PC-9 (cell line): ENCODE measurements around the gene KIF14. TPM values are rescaled to one million over a fixed set of nuclear protein-coding genes. Genes with fewer than 3 reads are reported as not detected.
"Not testable (repeated sequence)": the region's sequence is repeated elsewhere in the genome, so short reads cannot be mapped to it uniquely, and the experiment has no call there.

Experiments used
- BruUV-seq: library from RNA; stranded (reverse); fragments of 400-500 nt; replicated peaks from 2 replicates; lab custom pipeline; 2021; lab: Mats Ljungman, UMichigan
- CTCF ChIA-PET: fragments of 300-600 bp; sonication (Branson Sonifier 250); formaldehyde crosslinking; loops from one replicate; lab custom pipeline; 2022; ENCODE audit warnings: antibody characterized with exemption; lab: Charles Lee
- POLR2A ChIA-PET: fragments of 300-600 bp; sonication (Branson Sonifier 250); formaldehyde crosslinking; loops from one replicate; lab custom pipeline; 2022; ENCODE audit warnings: antibody characterized with exemption; ENCODE audit not compliant: unreplicated experiment; lab: Charles Lee
- DNase-seq, 2 experiments: peaks; one replicate each; pipeline versions ENCODE4 v3.0.0 to v3.0.0-alpha.2; 2015 to 2022; ENCODE audit warnings: mixed read lengths in 1 of 2
- H2AFZ ChIP-seq: fragments of 200-600 bp; sonication (generic); 2 replicates; pipeline ENCODE4 v1.8.1; 2017; ENCODE audit warnings: antibody characterized with exemption
- H3F3A ChIP-seq: fragments of 200-600 bp; sonication (generic); 2 replicates; pipeline ENCODE4 v1.8.1; 2017; ENCODE audit warnings: antibody characterized with exemption, mild to moderate bottlenecking, low read depth; ENCODE audit not compliant: insufficient read depth
- H3K27ac ChIP-seq: fragments of 200-600 bp; sonication (generic); 2 replicates; pipeline ENCODE4 v1.6.1; 2016; ENCODE audit warnings: mixed run types
- H3K27me3 ChIP-seq: fragments of 200-600 bp; sonication (generic); 2 replicates; pipeline ENCODE4 v1.6.1; 2016; ENCODE audit warnings: low read depth, mixed run types; ENCODE audit not compliant: insufficient read depth
- H3K36me3 ChIP-seq: fragments of 200-600 bp; sonication (generic); 2 replicates; pipeline ENCODE4 v1.6.1; 2016; ENCODE audit warnings: low read depth, mixed run types
- H3K4me1 ChIP-seq: fragments of 200-600 bp; sonication (generic); replicated peaks from 2 replicates; pipeline ENCODE4 v1.6.1; 2016; ENCODE audit warnings: mixed run types; ENCODE audit not compliant: insufficient read depth
- H3K4me2 ChIP-seq: fragments of 200-600 bp; sonication (generic); 2 replicates; pipeline ENCODE4 v1.6.1; 2017; ENCODE audit warnings: mixed run types
- H3K4me3 ChIP-seq: fragments of 200-600 bp; sonication (generic); 2 replicates; pipeline ENCODE4 v1.6.1; 2016; ENCODE audit warnings: mixed run types
- H3K79me2 ChIP-seq: fragments of 200-600 bp; sonication (generic); 2 replicates; pipeline ENCODE4 v1.6.1; 2017; ENCODE audit warnings: low read depth, mixed run types
- H3K9me2 ChIP-seq: fragments of 200-600 bp; sonication (generic); 2 replicates; pipeline ENCODE4 v1.8.1; 2017; ENCODE audit warnings: mild to moderate bottlenecking; ENCODE audit not compliant: insufficient read depth
- H3K9me3 ChIP-seq: fragments of 200-600 bp; sonication (generic); 2 replicates; pipeline ENCODE4 v1.8.1; 2016; ENCODE audit warnings: low read depth; ENCODE audit not compliant: insufficient read depth
- H4K20me1 ChIP-seq: fragments of 200-600 bp; sonication (generic); 2 replicates; pipeline ENCODE4 v1.8.1; 2017; ENCODE audit not compliant: insufficient read depth
- EZH2 ChIP-seq: fragments of 200-600 bp; sonication (generic); IDR thresholded peaks from 2 replicates; pipeline ENCODE4 v1.8.0; 2017; ENCODE audit warnings: antibody characterized with exemption, low read depth
- intact Hi-C: fragments of 100-400 bp; cut with micrococcal nuclease; formaldehyde crosslinking; loops from one replicate; pipeline ENCODE4 v1.10.0; 2022; ENCODE audit not compliant: unreplicated experiment
- total RNA-seq: library from RNA; stranded (reverse); gene quantifications from 2 replicates; pipeline ENCODE4 v1.2.3, GENCODE V29; 2021
- TF ChIP-seq, protein P1 (sequence below): fragments of 200-600 bp; sonication (generic); conservative IDR thresholded peaks from 2 replicates; pipeline ENCODE4 v1.6.1; 2017; ENCODE audit warnings: mixed run types, antibody characterized with exemption, mild to moderate bottlenecking, moderate library complexity

Gene KIF14
- total RNA-seq, 1 experiment from 2014 or later: 30.0 TPM

DNA sequence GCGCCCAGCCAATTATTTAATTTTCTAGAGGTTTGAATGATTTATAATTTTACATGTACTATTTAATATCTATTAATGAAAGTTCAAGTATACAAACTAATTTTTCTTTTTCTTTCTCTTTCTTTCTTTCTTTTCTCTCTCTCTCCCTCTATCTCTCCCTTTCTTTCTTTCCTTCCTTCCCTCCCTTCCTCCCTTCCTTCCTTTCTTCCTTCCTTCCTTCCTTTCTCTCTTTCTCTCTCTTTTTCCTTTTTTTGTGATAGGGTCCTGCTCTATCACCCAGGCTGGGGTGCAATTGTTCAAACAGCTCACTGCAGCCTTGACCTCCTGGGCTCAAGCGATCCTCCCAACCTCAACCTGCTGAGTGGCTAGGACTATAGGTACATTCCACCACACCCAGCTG lies 16.1 kb upstream of the KIF14 start:
- Histone ChIP-seq H3K27me3 (no peaks in the 10 kb centered on the region), H3K4me1 (peaks cover 23% of the 10 kb centered on the region), H3K4me3 (no peak overlapping the region), H3K9me3 (no peaks in the 10 kb centered on the region), H3K79me2 (no peaks in the 10 kb centered on the region), H3K4me2 (no peak overlapping the region), H3F3A (peaks cover 22% of the 10 kb centered on the region), H3K36me3 (no peaks in the 10 kb centered on the region), H4K20me1 (no peaks in the 10 kb centered on the region), H3K9me2 (no peaks in the 10 kb centered on the region), H3K27ac (no peak overlapping the region), H2AFZ (no peak overlapping the region)
- DNase-seq: no peak
- TF ChIP-seq, protein P1, sequence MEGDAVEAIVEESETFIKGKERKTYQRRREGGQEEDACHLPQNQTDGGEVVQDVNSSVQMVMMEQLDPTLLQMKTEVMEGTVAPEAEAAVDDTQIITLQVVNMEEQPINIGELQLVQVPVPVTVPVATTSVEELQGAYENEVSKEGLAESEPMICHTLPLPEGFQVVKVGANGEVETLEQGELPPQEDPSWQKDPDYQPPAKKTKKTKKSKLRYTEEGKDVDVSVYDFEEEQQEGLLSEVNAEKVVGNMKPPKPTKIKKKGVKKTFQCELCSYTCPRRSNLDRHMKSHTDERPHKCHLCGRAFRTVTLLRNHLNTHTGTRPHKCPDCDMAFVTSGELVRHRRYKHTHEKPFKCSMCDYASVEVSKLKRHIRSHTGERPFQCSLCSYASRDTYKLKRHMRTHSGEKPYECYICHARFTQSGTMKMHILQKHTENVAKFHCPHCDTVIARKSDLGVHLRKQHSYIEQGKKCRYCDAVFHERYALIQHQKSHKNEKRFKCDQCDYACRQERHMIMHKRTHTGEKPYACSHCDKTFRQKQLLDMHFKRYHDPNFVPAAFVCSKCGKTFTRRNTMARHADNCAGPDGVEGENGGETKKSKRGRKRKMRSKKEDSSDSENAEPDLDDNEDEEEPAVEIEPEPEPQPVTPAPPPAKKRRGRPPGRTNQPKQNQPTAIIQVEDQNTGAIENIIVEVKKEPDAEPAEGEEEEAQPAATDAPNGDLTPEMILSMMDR: no peak
- TF ChIP-seq EZH2: no peak
- no TSS peak for BruUV-seq
- intact Hi-C loops: no loop called here
- ChIA-PET CTCF (no interaction called here), POLR2A (no interaction called here)

DNA sequence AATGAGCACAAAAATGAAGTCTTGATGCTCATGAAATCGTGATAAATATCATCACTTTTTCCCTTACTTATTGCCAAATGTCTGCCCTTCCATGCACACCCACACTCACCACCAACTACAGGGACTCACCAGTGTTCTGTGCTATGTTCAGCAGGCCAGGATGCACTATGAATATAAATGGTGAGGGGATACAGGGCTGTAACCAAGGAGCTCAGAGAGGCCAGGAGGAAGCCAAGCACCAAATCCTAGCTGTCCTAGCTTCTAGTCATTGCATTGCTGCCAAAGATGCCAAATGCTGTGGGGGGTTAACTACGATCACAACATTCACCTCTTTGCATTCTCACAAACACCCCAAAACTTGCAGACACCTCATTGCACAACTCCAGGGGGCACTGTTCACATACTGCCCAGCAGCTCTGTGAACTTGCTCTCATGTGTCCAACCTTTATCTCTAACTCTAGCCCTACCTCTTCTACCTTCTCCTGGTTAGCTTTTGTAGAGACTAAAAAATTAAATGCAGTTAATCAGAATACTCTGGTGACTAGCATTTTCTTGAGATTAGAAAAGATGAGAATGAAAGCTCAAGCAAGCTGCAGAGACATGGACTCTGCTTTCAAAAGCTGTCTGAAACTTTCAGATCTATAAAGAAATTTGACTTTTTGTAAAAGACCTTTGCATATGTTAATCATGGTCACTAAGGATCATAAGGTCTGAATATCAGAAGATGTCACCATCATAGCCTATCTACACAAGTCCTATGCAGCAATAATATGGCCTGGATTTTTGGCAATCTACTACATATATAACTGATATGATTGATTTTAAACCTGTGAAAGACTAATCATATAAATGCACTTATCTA lies 13.9 kb upstream of the KIF14 start:
- TF ChIP-seq, protein P1: no peak
- TF ChIP-seq EZH2: no peak
- intact Hi-C loops: no loop called here
- CTCF ChIA-PET: interaction anchor here (0.7 to 1.1 kb wide), 2 partner anchors 12 to 43 kb away, joined by 4 to 5 read pairs; no protein-coding TSS in a partner anchor
- no peak overlapping the region for H3K4me3 ChIP-seq
- H3F3A ChIP-seq: peaks cover 7% of the 10 kb centered on the region
- DNase-seq: no peak
- no peaks in the 10 kb centered on the region for H3K27me3 ChIP-seq
- no TSS peak for BruUV-seq
- no peaks in the 10 kb centered on the region for H3K79me2 ChIP-seq
- H3K4me2 ChIP-seq: no peak overlapping the region
- H3K9me2 ChIP-seq: no peaks in the 10 kb centered on the region
- H3K4me1 ChIP-seq: peaks cover under 1% of the 10 kb centered on the region
- no peaks in the 10 kb centered on the region for H4K20me1 ChIP-seq
- POLR2A ChIA-PET: interaction anchor here (0.5 kb wide), 1 partner anchor 69 kb away, joined by 7 read pairs; no protein-coding TSS in a partner anchor
- no peaks in the 10 kb centered on the region for H3K36me3 ChIP-seq
- no peaks in the 10 kb centered on the region for H3K9me3 ChIP-seq
- no peak overlapping the region for H2AFZ ChIP-seq
- no peak overlapping the region for H3K27ac ChIP-seq

- DNase-seq: no peak
- Histone ChIP-seq H3K27me3 (no peaks in the 10 kb centered on the region), H4K20me1 (no peaks in the 10 kb centered on the region), H3K4me2 (no peak overlapping the region), H3K36me3 (no peaks in the 10 kb centered on the region), H2AFZ (no peak overlapping the region), H3K9me2 (no peaks in the 10 kb centered on the region), H3K79me2 (no peaks in the 10 kb centered on the region), H3F3A (no peaks in the 10 kb centered on the region), H3K9me3 (no peaks in the 10 kb centered on the region), H3K4me3 (no peak overlapping the region), H3K4me1 (no peaks in the 10 kb centered on the region; the same call in 1 of the 2 replicates), H3K27ac (no peak overlapping the region)
- intact Hi-C loops: no loop called here
- CTCF ChIA-PET: no interaction called here
- TF ChIP-seq EZH2: no peak
- TF ChIP-seq, protein P1: no peak
- POLR2A ChIA-PET: no interaction called here
- no TSS peak for BruUV-seq
Measured at GRCh38 chr1:200631375-200631774, 10.8 kb upstream of the KIF14 start.

DNA sequence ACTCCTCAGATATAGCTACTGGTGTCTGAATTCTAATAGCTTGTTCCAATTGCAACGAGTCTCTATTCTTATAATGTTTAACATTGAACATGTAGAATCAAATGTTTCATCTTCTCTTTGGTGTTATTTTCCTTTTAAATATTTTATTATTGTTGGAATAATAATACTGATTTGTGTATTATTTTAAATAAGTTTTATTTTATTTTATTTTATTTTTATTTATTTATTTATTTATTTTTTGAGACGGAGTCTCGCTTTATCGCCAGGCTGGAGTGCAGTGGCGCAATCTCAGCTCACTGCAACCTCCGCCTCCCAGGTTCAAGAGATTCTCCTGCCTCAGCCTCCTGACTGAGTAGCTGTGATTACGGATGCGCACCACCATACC lies 10.0 kb upstream of the KIF14 start:
- BruUV-seq, H3K27ac ChIP-seq, H3K4me3 ChIP-seq, H3F3A ChIP-seq, H4K20me1 ChIP-seq, intact Hi-C loops, DNase-seq, H3K9me3 ChIP-seq, H3K4me2 ChIP-seq, H3K27me3 ChIP-seq, H3K36me3 ChIP-seq, H3K9me2 ChIP-seq, H2AFZ ChIP-seq, H3K79me2 ChIP-seq, H3K4me1 ChIP-seq: not testable (repeated sequence)
- ChIA-PET CTCF (interaction anchor here (0.6 kb wide), 1 partner anchor 37 kb away, joined by 6 read pairs; no protein-coding TSS in a partner anchor), POLR2A (interaction anchor here (0.6 kb wide), 1 partner anchor 39 kb away, joined by 4 read pairs; the partner anchor contains the start of gene DDX59)
